Left lung (tissue), 14 donors: ENCODE measurements around the gene TMED5. TPM values are rescaled to one million over a fixed set of nuclear protein-coding genes. Genes with fewer than 3 reads are reported as not detected.
"Not testable (repeated sequence)": the region's sequence is repeated elsewhere in the genome, so short reads cannot be mapped to it uniquely, and the experiment has no call there.

Experiments
- ATAC-seq: fragments of 200-7000 bp; cut with Tn5 transposase; one replicate; pipeline ENCODE4 v1.9.1; 2020; ENCODE audit warnings: moderate library complexity
- DNase-seq, 4 donors: peaks; one replicate each; pipeline ENCODE4 v3.0.0-alpha.2; 2013 to 2020
- H3K27ac ChIP-seq, 2 donors: fragments of 200-600 bp; sonication (generic) in 1 of 2; one replicate each; pipeline versions ENCODE4 v1.5.0 to v1.8.0; 2020 to 2021
- H3K27me3 ChIP-seq, 2 donors: fragments of 200-600 bp; sonication (generic) in 1 of 2; one replicate each; pipeline versions ENCODE4 v1.5.0 to v1.8.0; 2020 to 2021
- H3K36me3 ChIP-seq, 2 donors: fragments of 200-600 bp; sonication (generic) in 1 of 2; one replicate each; pipeline versions ENCODE4 v1.5.0 to v1.8.0; 2020 to 2021
- H3K4me1 ChIP-seq, 2 donors: fragments of 200-600 bp; one replicate each; pipeline ENCODE4 v1.8.0; 2021
- H3K4me3 ChIP-seq, 2 donors: fragments of 200-600 bp; sonication (generic) in 1 of 2; one replicate each; pipeline versions ENCODE4 v1.5.0 to v1.8.0; 2020 to 2021; ENCODE audit warnings: mild to moderate bottlenecking in 1 of 2
- H3K9me3 ChIP-seq, 2 donors: fragments of 200-600 bp; sonication (generic) in 1 of 2; one replicate each; pipeline versions ENCODE4 v1.5.0 to v1.8.0; 2020 to 2021
- CTCF ChIP-seq, 2 donors: fragments of 200-600 bp; sonication (generic) in 1 of 2; IDR thresholded peaks; one replicate each; pipeline versions ENCODE4 v1.5.0 to v1.8.0; 2021; ENCODE audit warnings: antibody characterized with exemption in 2 of 2
- intact Hi-C, 2 donors: fragments of 100-400 bp; cut with DNase I; formaldehyde crosslinking; loops; one replicate each; pipeline versions ENCODE4 v1.11.2 to v1.14.2; 2022
- long read RNA-seq, 12 donors: library from polyadenylated mRNA in 2 of 12; unstranded in 2 of 12; transcript quantifications; one replicate each; pipeline ENCODE4 v2.0.0 and lab custom pipeline, GENCODE V29; 2019 to 2026
- polyA plus RNA-seq, 6 donors: library from polyadenylated mRNA; unstranded; fragments of 120-200 nt; gene quantifications; one replicate each; pipeline ENCODE4 v1.2.1, GENCODE V29; 2013; ENCODE audit not compliant: insufficient read length in 6 of 6
- total RNA-seq, 2 donors: library from RNA; stranded (reverse); fragmentation: NEBNext Ultra II Directional; extraction: Animal tissue kit (Norgen Biotek cat#: 25700); gene quantifications; one replicate each; pipeline ENCODE4 v1.2.1, GENCODE V29; 2021
- donor health status: DM: no; HTN: yes; CAD: no.
- donor health status: DM: no; HTN: no; CAD: no.

TMED5 gene
- 10 to 100 TPM; 89.2 to 95.5 TPM for total RNA-seq
- 10 to 100 TPM; 42.6 to 58.7 (median 51.4) TPM for polyA plus RNA-seq
- long read RNA-seq, donor 1, full-length matches to known transcripts = 17 of 17 reads
- long read RNA-seq, donor 1, partial matches to known transcripts = 0 of 17 reads
- long read RNA-seq, donor 1, other reads (novel, unspliced or antisense) = 0 of 17 reads
- long read RNA-seq, donor 2, full-length matches to known transcripts = 11 of 11 reads
- long read RNA-seq, donor 2, partial matches to known transcripts = 0 of 11 reads
- long read RNA-seq, donor 2, other reads (novel, unspliced or antisense) = 0 of 11 reads
- long read RNA-seq, donor 3, full-length matches to known transcripts = 16 of 16 reads
- long read RNA-seq, donor 3, partial matches to known transcripts = 0 of 16 reads
- long read RNA-seq, donor 3, other reads (novel, unspliced or antisense) = 0 of 16 reads
- long read RNA-seq, donor 4, full-length matches to known transcripts = 24 of 28 reads
- long read RNA-seq, donor 4, partial matches to known transcripts = 2 of 28 reads
- long read RNA-seq, donor 4, other reads (novel, unspliced or antisense) = 2 of 28 reads
- long read RNA-seq, donor 5, full-length matches to known transcripts = 16 of 16 reads
- long read RNA-seq, donor 5, partial matches to known transcripts = 0 of 16 reads
- long read RNA-seq, donor 5, other reads (novel, unspliced or antisense) = 0 of 16 reads
- long read RNA-seq, donor 6, full-length matches to known transcripts = 19 of 19 reads
- long read RNA-seq, donor 6, partial matches to known transcripts = 0 of 19 reads
- long read RNA-seq, donor 6, other reads (novel, unspliced or antisense) = 0 of 19 reads
- long read RNA-seq, donor 7, full-length matches to known transcripts = 10 of 10 reads
- long read RNA-seq, donor 7, partial matches to known transcripts = 0 of 10 reads
- long read RNA-seq, donor 7, other reads (novel, unspliced or antisense) = 0 of 10 reads
- long read RNA-seq, donor 8, full-length matches to known transcripts = 12 of 12 reads
- long read RNA-seq, donor 8, partial matches to known transcripts = 0 of 12 reads
- long read RNA-seq, donor 8, other reads (novel, unspliced or antisense) = 0 of 12 reads
- long read RNA-seq, donor 9 = 0 reads
- long read RNA-seq, donor 10, full-length matches to known transcripts = 39 of 41 reads
- long read RNA-seq, donor 10, partial matches to known transcripts = 1 of 41 reads
- long read RNA-seq, donor 10, other reads (novel, unspliced or antisense) = 1 of 41 reads
- long read RNA-seq, donor 11, full-length matches to known transcripts = 10 of 10 reads
- long read RNA-seq, donor 11, partial matches to known transcripts = 0 of 10 reads
- long read RNA-seq, donor 11, other reads (novel, unspliced or antisense) = 0 of 10 reads
- long read RNA-seq, donor 12, full-length matches to known transcripts = 17 of 26 reads
- long read RNA-seq, donor 12, partial matches to known transcripts = 9 of 26 reads
- long read RNA-seq, donor 12, other reads (novel, unspliced or antisense) = 0 of 26 reads

GRCh38 chr1:93179886-93180722 lies at the start of gene TMED5:
TSS of gene TMED5 (minus strand) at chr1:93180413. CDS start at chr1:93180242, 171 bp downstream.
- ATAC-seq = peak; percentile 98
- peak in 1 of 2 donors; percentile 44 for TF ChIP-seq CTCF (IDR thresholded peaks at IDR 0.05)
- Histone ChIP-seq H3K4me1 (peaks cover 9 to 50% of the 10 kb centered on the region in 2 donors), H3K4me3 (peak within 1 kb of the TSS; percentile 73 to 91), H3K9me3 (no peaks in the 10 kb centered on the region), H3K27me3 (no peaks in the 10 kb centered on the region), H3K27ac (peak within 1 kb of the TSS; percentile 98 to 99), H3K36me3 (no peaks in the 10 kb centered on the region)
- intact Hi-C loops = no loop called here
- DNase-seq = peak; percentile 96 to 99 (median 98)

GRCh38 chr1:93223023-93223675 lies 42.9 kb upstream of the TMED5 start:
- ATAC-seq (no peak), DNase-seq (no peak)
- H3K9me3 ChIP-seq = no peaks in the 10 kb centered on the region
- H3K27ac ChIP-seq = no peak overlapping the region
- no peaks in the 10 kb centered on the region for H3K4me1 ChIP-seq
- H3K4me3 ChIP-seq = no peak overlapping the region
- peaks cover 0 to 22% of the 10 kb centered on the region in 2 donors for H3K36me3 ChIP-seq
- H3K27me3 ChIP-seq = no peaks in the 10 kb centered on the region
- intact Hi-C loops = no loop called here
- TF ChIP-seq CTCF (IDR thresholded peaks at IDR 0.05) = no peak

DNA sequence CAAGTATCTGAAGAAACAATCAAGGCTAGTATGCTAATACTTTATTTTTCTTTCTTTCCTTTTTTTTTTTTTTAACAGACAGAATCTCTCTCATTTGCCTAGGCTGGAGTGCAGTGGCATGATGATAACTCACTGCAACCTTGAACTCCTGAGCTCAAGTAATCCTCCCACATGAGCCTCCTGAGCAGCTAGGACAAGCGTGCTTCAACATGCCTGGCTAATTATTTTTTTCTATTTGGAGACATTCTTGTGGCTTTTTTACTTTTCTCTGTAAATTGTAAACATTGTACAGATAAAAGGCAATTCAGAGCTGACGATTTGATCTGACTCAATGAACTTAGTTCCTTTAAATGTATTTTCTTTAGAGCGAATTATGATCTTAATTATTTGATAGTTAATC lies 41.7 kb upstream of the TMED5 start:
- Histone ChIP-seq H3K36me3 (peaks cover 0 to 33% of the 10 kb centered on the region in 2 donors), H3K9me3 (no peaks in the 10 kb centered on the region), H3K27me3 (no peaks in the 10 kb centered on the region), H3K4me3 (no peak overlapping the region), H3K27ac (no peak overlapping the region), H3K4me1 (no peaks in the 10 kb centered on the region)
- intact Hi-C loops = no loop called here
- no peak for ATAC-seq
- no peak for DNase-seq
- TF ChIP-seq CTCF (IDR thresholded peaks at IDR 0.05) = no peak

- intact Hi-C loops, H3K9me3 ChIP-seq, H3K27me3 ChIP-seq, H3K4me3 ChIP-seq, ATAC-seq, H3K4me1 ChIP-seq, H3K27ac ChIP-seq, DNase-seq: not testable (repeated sequence)
- H3K36me3 ChIP-seq = peaks cover 0 to 33% of the 10 kb centered on the region in 2 donors
Measured at GRCh38 chr1:93220716-93221115, 40.5 kb upstream of the TMED5 start.
